ACHN (cell line): Measurements from ENCODE around the gene ERMARD.
"Not testable (repeated sequence)": the region's sequence is repeated elsewhere in the genome, so short reads cannot be mapped to it uniquely, and the experiment has no call there.

Experiments
- DNase-seq: peaks from one replicate; pipeline ENCODE4 v3.0.0-alpha.2; 2015
- in situ Hi-C: cut with HindIII; loops from 2 replicates; pipeline ENCODE4 v1.10.0; 2017; ENCODE audit warnings: low sequenced_read_pairs, low pct_ligation_motif_present, low pct_unique_long_range_greater_than_20kb

ERMARD gene

GRCh38 chr6:169726963-169727362, 24.5 kb upstream of the ERMARD start:
- in situ Hi-C loops = no loop called here
- DNase-seq = no peak

DNA sequence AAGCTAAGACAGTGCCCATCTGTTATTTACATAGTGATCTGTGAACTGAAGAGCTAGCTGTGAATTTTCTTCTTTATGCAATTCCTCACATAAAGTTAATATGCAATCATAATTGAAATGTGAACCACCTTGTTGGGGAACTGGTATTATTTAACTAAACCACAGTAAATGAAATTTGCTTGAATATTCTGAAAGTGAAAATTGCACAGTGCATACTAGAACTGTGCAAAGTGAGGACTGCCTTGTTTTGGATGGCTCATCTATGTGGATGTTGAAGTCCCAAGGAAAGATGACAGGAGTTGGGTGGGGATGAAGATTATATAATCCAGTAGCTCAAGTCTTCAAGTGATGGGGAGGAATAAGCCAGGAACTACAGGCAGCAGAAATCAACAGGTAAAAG, 21.5 kb upstream of the ERMARD start:
- no peak for DNase-seq
- in situ Hi-C loops = no loop called here

DNA sequence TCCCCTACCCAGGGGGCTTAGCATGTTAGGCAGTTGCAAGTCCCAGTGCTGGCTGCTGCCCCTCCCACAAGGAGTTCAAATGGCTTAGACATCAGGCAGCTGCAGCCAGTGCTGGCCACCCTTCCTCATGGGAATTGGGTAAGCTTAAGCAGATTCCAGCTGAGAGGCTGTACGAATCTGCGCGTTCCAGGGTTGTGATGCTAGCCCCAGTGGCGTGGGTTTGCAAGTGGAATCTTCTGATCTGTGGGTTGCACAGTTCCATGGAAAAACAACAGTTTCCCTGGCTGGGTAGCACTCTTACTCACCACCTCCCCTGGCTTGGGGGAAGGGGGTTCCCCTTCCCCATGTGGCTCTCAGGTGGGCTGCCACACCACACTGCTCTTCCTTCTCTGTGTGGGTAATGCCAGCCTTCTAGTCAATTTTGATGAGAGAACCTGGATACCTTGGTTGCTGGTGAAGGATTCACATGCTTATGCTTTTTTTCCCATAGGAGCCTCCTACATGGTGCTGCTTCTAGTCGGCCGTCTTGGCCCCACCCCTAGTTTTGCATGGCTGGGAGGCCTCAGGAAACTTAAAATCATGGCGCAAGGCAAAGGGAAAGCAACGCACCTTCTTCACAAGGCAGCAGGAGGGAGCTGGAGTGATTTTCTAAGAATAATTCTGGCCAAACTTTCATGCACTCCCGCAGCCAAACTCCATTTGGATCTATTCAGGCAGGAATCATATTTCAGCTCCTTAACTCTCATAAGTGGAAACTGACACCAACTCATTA, 13.0 kb upstream of the ERMARD start:
- DNase-seq = no peak
- in situ Hi-C loops = no loop called here

DNA sequence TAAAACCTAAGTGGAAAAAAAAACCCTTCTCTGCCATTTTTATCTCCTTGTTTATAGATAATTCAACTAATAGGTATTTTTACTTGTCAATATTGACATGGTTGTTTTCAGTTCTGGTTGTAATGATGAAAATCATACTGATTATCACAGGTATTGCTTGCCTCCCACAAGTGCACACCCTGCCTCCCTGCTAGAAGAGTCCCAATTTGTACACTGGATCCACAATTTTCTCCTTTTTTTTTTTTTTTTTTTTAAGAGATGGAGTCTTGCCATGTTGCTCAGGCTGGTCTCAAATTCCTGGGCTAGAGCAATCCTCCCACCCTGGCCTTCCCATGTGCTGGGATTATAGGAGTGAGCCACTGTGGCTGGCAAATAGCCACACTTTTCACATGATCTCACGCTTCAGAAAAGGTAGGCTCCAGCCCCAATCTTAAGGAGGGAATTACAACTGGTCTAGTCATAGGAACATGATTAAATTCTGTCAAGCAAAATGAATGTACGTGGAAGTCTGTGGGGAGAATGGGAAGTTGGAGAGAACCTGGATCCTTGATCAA, 12.4 kb upstream of the ERMARD start:
- in situ Hi-C loops = no loop called here
- DNase-seq = no peak

- in situ Hi-C loops = no loop called here
Observed at GRCh38 chr6:169741344-169741743, 10.1 kb upstream of the ERMARD start.

DNA sequence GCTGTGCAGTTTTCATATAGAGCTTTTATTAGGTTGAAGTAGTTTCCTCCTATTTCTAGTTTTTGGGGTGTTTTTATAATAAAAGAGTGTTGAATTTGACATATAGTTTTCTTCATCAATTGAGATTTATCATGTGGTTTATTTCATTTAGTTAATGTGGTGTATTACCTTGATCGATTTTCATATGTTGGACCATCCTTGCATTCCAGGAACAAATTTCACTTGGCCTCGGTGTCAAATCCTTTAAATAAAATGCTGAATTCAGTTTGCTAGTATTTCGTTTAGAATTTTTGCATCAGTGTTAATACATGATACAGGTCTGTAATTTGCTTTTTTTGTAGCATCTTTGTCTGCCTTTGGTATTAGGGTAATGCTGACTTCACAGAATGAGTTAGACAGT, 6.0 kb upstream of the ERMARD start:
- in situ Hi-C loops = no loop called here

More at GRCh38 chr6:169741344-169741743, 10.1 kb upstream of the ERMARD start:
- no peak for DNase-seq

GRCh38 chr6:169746556-169746955, 4.9 kb upstream of the ERMARD start:
- in situ Hi-C loops = no loop called here
- no peak for DNase-seq

More for the DNA sequence above, 6.0 kb upstream of the ERMARD start:
- DNase-seq = no peak

- in situ Hi-C loops = no loop called here
- DNase-seq = peak; percentile 3
Observed at GRCh38 chr6:169752074-169752623, 727 bp downstream of the ERMARD start.

DNA sequence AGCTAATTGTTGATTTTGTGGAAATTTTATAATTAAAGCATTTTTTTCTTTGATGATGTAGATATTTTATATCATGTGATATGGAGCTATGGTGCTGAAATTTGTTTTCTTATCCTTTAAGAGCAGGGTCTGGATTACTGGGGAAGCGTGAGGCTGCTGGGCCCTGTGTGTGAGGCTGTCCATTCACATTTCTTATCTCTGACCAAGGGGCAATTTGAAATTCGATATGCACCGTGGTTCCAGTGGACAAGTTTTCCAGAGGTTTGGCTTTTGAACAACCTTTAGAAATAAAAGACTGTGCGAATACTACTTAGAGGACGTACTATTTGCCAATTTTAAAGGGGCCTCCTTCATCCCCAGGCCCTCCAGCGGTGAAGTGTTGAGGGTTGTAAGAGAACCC, 3.7 kb downstream of the ERMARD start:
- DNase-seq = no peak
- in situ Hi-C loops = no loop called here

DNA sequence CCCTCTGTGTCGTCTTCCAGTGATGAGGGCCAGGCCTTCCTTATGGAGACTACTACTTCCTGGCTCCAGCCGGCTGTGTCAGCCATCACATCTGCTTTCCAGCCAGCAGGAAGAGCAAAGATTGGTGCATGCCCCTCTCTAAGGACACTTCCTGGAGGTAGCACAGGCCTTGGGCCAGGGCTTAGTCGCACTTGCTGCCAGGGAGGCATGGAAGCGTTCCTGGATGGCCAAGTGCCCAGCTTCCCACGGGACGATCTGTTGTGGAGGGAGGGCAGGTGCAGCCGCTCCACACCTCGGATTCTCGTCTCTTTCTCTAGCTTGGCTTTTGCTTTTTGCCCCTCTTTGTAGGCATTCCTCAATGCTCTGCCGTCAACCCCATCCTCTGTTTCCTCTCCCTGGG, 11.9 kb downstream of the ERMARD start:
- in situ Hi-C loops = no loop called here
- no peak for DNase-seq

- DNase-seq = no peak
- in situ Hi-C loops = no loop called here
Observed at GRCh38 chr6:169763881-169764280, 12.5 kb downstream of the ERMARD start.

DNA sequence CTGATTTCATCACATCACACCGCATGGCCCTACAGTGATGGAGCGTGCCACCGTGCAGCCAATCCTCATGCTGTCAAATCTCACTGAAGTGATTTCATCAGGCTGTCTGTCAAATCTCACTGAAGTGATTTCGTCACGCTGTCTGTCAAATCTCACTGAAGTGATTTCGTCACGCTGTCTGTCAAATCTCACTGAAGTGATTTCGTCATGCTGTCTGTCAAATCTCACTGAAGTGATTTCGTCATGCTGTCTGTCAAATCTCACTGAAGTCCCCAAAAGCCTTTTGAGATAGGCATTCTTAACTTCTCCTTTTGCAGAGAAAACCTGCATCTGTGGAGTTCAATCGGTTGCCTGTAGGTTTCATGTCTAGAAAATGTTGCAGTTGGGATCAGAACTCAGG, 14.4 kb downstream of the ERMARD start:
- in situ Hi-C loops = not testable (repeated sequence)

GRCh38 chr6:169766232-169766631, 14.8 kb downstream of the ERMARD start:
- in situ Hi-C loops = no loop called here
- no peak for DNase-seq

More for the DNA sequence above, 14.4 kb downstream of the ERMARD start:
- DNase-seq = not testable (repeated sequence)

DNA sequence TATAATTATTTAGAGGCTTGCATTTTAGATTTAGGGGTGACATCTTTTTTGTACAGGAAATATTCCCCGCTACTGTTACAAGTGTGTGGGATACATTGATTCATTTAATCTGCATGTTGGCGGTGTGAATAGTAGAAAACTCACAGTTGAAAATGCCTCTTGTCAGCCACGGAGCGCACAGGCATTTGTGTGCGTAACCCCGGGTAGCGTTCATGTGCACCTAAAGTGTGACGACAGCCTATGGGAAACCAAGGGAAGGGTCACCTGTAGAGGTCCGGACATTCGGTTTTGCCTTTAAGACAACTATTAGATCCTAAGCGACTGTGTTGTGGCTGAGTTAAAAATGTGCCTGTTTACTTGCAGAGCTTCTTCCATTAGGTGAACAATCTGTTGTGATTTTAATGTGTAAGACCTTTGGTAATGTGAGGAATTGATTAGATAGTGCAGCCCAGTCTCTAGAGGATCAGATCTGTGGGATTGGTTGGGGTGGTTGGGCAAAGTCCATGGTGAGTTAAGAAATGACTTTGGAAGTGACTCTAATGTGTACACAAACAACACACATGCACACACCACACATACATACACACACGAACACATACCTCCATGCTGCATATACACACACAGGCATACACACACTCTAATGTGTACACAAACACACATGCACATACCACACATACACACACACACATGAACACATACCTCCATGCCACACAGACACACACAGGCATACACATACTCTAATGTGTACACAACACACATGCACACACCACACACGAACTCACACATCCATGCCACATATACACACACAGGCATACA, 15.7 kb downstream of the ERMARD start:
- DNase-seq = no peak
- in situ Hi-C loops = no loop called here

DNA sequence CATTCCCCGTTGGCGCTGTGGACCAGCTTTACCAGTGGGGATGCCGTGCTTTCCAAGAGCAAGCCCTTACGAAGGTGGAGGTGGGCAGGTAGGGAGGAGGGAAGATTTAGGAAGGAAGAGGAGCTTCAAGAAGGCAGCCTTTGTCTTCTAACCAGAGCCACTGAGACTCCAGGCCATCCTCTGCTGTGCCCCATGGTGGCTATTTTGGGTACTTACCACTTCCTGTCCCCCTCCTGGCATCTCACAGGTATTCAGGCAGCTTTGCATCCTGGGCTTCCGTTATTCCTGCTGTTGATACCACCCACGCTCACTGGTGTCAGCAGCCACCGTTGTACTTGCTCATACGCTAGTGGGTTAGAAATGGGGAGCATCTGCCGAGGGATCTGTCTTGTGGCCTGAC, 22.9 kb downstream of the ERMARD start:
- DNase-seq = no peak
- in situ Hi-C loops = no loop called here

- no peak for DNase-seq
- in situ Hi-C loops = no loop called here
Observed at GRCh38 chr6:169775321-169775720, 23.9 kb downstream of the ERMARD start.

GRCh38 chr6:169776379-169776778, 25.0 kb downstream of the ERMARD start:
- in situ Hi-C loops = no loop called here
- DNase-seq = no peak

- DNase-seq = no peak
- in situ Hi-C loops = no loop called here
Observed at GRCh38 chr6:169777896-169778295, 26.5 kb downstream of the ERMARD start.

DNA sequence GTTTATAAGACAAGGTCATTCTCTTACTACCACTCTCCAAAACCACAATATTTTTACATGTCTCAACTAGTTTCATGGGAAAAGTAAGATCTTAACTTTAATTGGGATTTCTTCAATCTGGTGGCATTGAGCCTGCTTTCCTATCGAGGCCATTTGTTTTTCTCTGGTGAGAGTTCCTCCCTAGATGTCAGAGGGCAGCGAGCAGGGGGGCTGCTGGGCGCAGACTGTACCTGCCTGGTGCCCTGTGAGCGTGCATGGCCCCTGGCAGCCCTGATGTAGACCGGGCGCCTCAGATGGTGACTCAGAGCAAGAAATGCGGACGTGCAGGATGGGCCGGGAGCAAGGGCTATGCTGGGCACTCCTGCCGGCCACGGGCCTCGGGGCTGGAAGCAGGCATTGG, 27.2 kb downstream of the ERMARD start:
- DNase-seq = no peak
- in situ Hi-C loops = no loop called here
